Astrocyte (in vitro differentiated cells and primary cell): ENCODE results near the gene DGKH. TPM values are rescaled to one million over a fixed set of nuclear protein-coding genes. Genes with fewer than 3 reads are reported as not detected.

Source experiments
- DNase-seq: peaks from one replicate; pipeline ENCODE4 v3.0.0-alpha.2; 2010; ENCODE audit warnings: low read depth
- FAIRE-seq: peaks from 2 replicates; lab custom pipeline; 2011; peaks lifted over from hg19 to GRCh38; lab: Jason Lieb, UNC
- H2AFZ ChIP-seq: 2 replicates; pipeline ENCODE4 v1.6.0; 2012; ENCODE audit warnings: low read depth, low read length, inconsistent platforms
- H3K27ac ChIP-seq: 2 replicates; pipeline ENCODE4 v1.5.1; 2011; ENCODE audit warnings: low read depth, low read length, inconsistent platforms
- H3K27me3 ChIP-seq: 2 replicates; pipeline ENCODE4 v1.6.0; 2011; ENCODE audit warnings: low read length, inconsistent platforms; ENCODE audit not compliant: insufficient read depth
- H3K36me3 ChIP-seq: 2 replicates; pipeline ENCODE4 v1.5.1; 2011; ENCODE audit warnings: low read length, inconsistent platforms; ENCODE audit not compliant: insufficient read depth
- H3K4me1 ChIP-seq: 2 replicates; pipeline ENCODE4 v1.5.1; 2011; ENCODE audit warnings: low read length, inconsistent platforms; ENCODE audit not compliant: insufficient read depth
- H3K4me2 ChIP-seq: 2 replicates; pipeline ENCODE4 v1.6.0; 2012; ENCODE audit warnings: low read length, inconsistent platforms
- H3K4me3 ChIP-seq: 2 replicates; pipeline ENCODE4 v1.5.1; 2011; ENCODE audit warnings: low read depth, mild to moderate bottlenecking, low read length, inconsistent platforms; ENCODE audit not compliant: insufficient read depth
- H3K79me2 ChIP-seq: 2 replicates; pipeline ENCODE4 v1.6.0; 2012; ENCODE audit warnings: mild to moderate bottlenecking, low read length, inconsistent platforms; ENCODE audit not compliant: insufficient read depth
- H3K9ac ChIP-seq: 2 replicates; pipeline ENCODE4 v1.6.0; 2012; ENCODE audit warnings: mild to moderate bottlenecking, low read length, inconsistent platforms
- H3K9me3 ChIP-seq: 2 replicates; pipeline ENCODE4 v1.5.1; 2012; ENCODE audit warnings: low read depth, mild to moderate bottlenecking, low read length, inconsistent platforms; ENCODE audit not compliant: insufficient read depth
- H4K20me1 ChIP-seq: 2 replicates; pipeline ENCODE4 v1.6.0; 2012; ENCODE audit warnings: low read length, inconsistent platforms; ENCODE audit not compliant: insufficient read depth
- H3K27ac Mint-ChIP-seq: one replicate; pipeline ENCODE4 v1.8.0; 2021; ENCODE audit warnings: mild to moderate bottlenecking, mixed read lengths; ENCODE audit not compliant: unreplicated experiment
- H3K27me3 Mint-ChIP-seq: one replicate; pipeline ENCODE4 v1.8.0; 2021; ENCODE audit warnings: low read depth, mixed read lengths; ENCODE audit not compliant: unreplicated experiment
- H3K36me3 Mint-ChIP-seq: one replicate; pipeline ENCODE4 v1.8.0; 2021; ENCODE audit warnings: low read depth, mixed read lengths; ENCODE audit not compliant: unreplicated experiment
- H3K4me1 Mint-ChIP-seq: one replicate; pipeline ENCODE4 v1.8.0; 2021; ENCODE audit warnings: low read depth, mixed read lengths; ENCODE audit not compliant: unreplicated experiment
- H3K4me3 Mint-ChIP-seq: one replicate; pipeline ENCODE4 v1.8.0; 2021; ENCODE audit warnings: mild to moderate bottlenecking, moderate library complexity, mixed read lengths; ENCODE audit not compliant: unreplicated experiment
- H3K9me3 Mint-ChIP-seq: one replicate; pipeline ENCODE4 v1.8.0; 2021; ENCODE audit warnings: mild to moderate bottlenecking, mixed read lengths; ENCODE audit not compliant: unreplicated experiment
- CTCF ChIP-seq: IDR thresholded peaks from 2 replicates; pipeline ENCODE4 v1.5.1; 2011; ENCODE audit warnings: low read depth, mild to moderate bottlenecking, inconsistent platforms, low read length, moderate library complexity; ENCODE audit not compliant: insufficient read depth
- EZH2 ChIP-seq: IDR thresholded peaks from 2 replicates; pipeline ENCODE4 v1.6.1; 2012; ENCODE audit warnings: mild to moderate bottlenecking, low read length, inconsistent platforms; ENCODE audit not compliant: insufficient read depth
- total RNA-seq: library from RNA; stranded (reverse); gene quantifications from 2 replicates; pipeline ENCODE4 v1.2.1, GENCODE V29; 2021

DGKH gene
- total RNA-seq, 1 donor from 2014 or later, result 16.4 TPM

GRCh38 chr13:42113478-42113877 is 65.0 kb downstream of the DGKH start:
- no peak overlapping the region for H3K4me3 ChIP-seq
- FAIRE-seq (no peak), DNase-seq (no peak)
- H3K27me3 ChIP-seq, result no peaks in the 10 kb centered on the region
- H4K20me1 ChIP-seq, result peaks cover 21% of the 10 kb centered on the region
- H3K4me2 ChIP-seq, result no peak overlapping the region
- H3K4me1 ChIP-seq, result peaks cover 6% of the 10 kb centered on the region
- peaks cover 4% of the 10 kb centered on the region for H3K36me3 Mint-ChIP-seq
- no peaks in the 10 kb centered on the region for H3K9me3 Mint-ChIP-seq
- TF ChIP-seq EZH2, result no peak
- TF ChIP-seq CTCF, result no peak
- no peak overlapping the region for H3K4me3 Mint-ChIP-seq
- H2AFZ ChIP-seq, result no peak overlapping the region
- H3K79me2 ChIP-seq, result peaks cover 25% of the 10 kb centered on the region
- H3K27ac Mint-ChIP-seq, result no peak overlapping the region
- H3K9ac ChIP-seq, result no peak overlapping the region
- peaks cover 21% of the 10 kb centered on the region for H3K4me1 Mint-ChIP-seq
- H3K36me3 ChIP-seq, result no peaks in the 10 kb centered on the region
- no peak overlapping the region for H3K27ac ChIP-seq
- no peaks in the 10 kb centered on the region for H3K9me3 ChIP-seq
- no peaks in the 10 kb centered on the region for H3K27me3 Mint-ChIP-seq

GRCh38 chr13:42114278-42114677 is 65.8 kb downstream of the DGKH start:
- DNase-seq (no peak), FAIRE-seq (no peak)
- Histone ChIP-seq H3K4me2 (no peak overlapping the region), H2AFZ (no peak overlapping the region), H3K27me3 (no peaks in the 10 kb centered on the region), H3K4me1 (peaks cover 6% of the 10 kb centered on the region), H3K9ac (no peak overlapping the region), H4K20me1 (peaks cover 23% of the 10 kb centered on the region), H3K27ac (no peak overlapping the region), H3K9me3 (no peaks in the 10 kb centered on the region), H3K4me3 (no peak overlapping the region), H3K79me2 (peaks cover 21% of the 10 kb centered on the region), H3K36me3 (no peaks in the 10 kb centered on the region)
- Mint-ChIP-seq H3K27me3 (no peaks in the 10 kb centered on the region), H3K9me3 (no peaks in the 10 kb centered on the region), H3K36me3 (peaks cover 5% of the 10 kb centered on the region), H3K27ac (no peak overlapping the region), H3K4me1 (peaks cover 18% of the 10 kb centered on the region), H3K4me3 (no peak overlapping the region)
- TF ChIP-seq CTCF (no peak), EZH2 (no peak)

- no peak for FAIRE-seq
- DNase-seq, result no peak
- H3K9me3 Mint-ChIP-seq, result no peaks in the 10 kb centered on the region
- TF ChIP-seq EZH2, result no peak
- no peak for TF ChIP-seq CTCF
- H3K36me3 Mint-ChIP-seq, result peaks cover 5% of the 10 kb centered on the region
- no peak overlapping the region for H3K4me3 ChIP-seq
- peaks cover 18% of the 10 kb centered on the region for H3K79me2 ChIP-seq
- no peak overlapping the region for H3K4me3 Mint-ChIP-seq
- H2AFZ ChIP-seq, result no peak overlapping the region
- H3K9me3 ChIP-seq, result no peaks in the 10 kb centered on the region
- H3K27ac ChIP-seq, result no peak overlapping the region
- no peaks in the 10 kb centered on the region for H3K36me3 ChIP-seq
- no peak overlapping the region for H3K27ac Mint-ChIP-seq
- H3K4me1 Mint-ChIP-seq, result peaks cover 18% of the 10 kb centered on the region
- no peak overlapping the region for H3K9ac ChIP-seq
- no peaks in the 10 kb centered on the region for H3K27me3 Mint-ChIP-seq
- H3K4me2 ChIP-seq, result no peak overlapping the region
- H4K20me1 ChIP-seq, result peaks cover 23% of the 10 kb centered on the region
- peaks cover 6% of the 10 kb centered on the region for H3K4me1 ChIP-seq
- H3K27me3 ChIP-seq, result no peaks in the 10 kb centered on the region
Measured at GRCh38 chr13:42114912-42115311, 66.5 kb downstream of the DGKH start.
